Endothelial cell of umbilical vein (primary cell): ENCODE data around the gene TNFRSF14. TPM values are rescaled to one million over a fixed set of nuclear protein-coding genes. Genes with fewer than 3 reads are reported as not detected.

Experiments
- BruUV-seq: library from RNA; stranded (reverse); fragments of 400-500 nt; replicated peaks from 2 replicates; lab custom pipeline; 2021; lab: Mats Ljungman, UMichigan
- CTCF ChIA-PET: fragments of 300-600, 350-600 bp; sonication (Branson Sonifier 250); formaldehyde crosslinking; loops from one replicate; lab custom pipeline; 2021; ENCODE audit warnings: antibody characterized with exemption, inconsistent platforms; lab: Charles Lee
- POLR2A ChIA-PET: fragments of 300-600, 350-600 bp; sonication (Branson Sonifier 250); formaldehyde crosslinking; loops from one replicate; lab custom pipeline; 2021; ENCODE audit warnings: antibody characterized with exemption, inconsistent platforms; lab: Charles Lee
- DNase-seq: peaks from one replicate; pipeline ENCODE4 v3.0.0-alpha.2; 2011; ENCODE audit warnings: low read depth, low spot score
- FAIRE-seq: peaks from 2 replicates; lab custom pipeline; 2011; peaks lifted over from hg19 to GRCh38; lab: Jason Lieb, UNC
- H2AFZ ChIP-seq: 2 replicates; pipeline ENCODE4 v1.6.0; 2012; ENCODE audit warnings: low read depth, low read length, control low read depth, inconsistent platforms
- H3K27ac ChIP-seq: 2 replicates; pipeline ENCODE4 v1.5.1; 2011; ENCODE audit warnings: low read depth, mild to moderate bottlenecking, control low read depth, low read length, moderate library complexity; ENCODE audit not compliant: insufficient read depth
- H3K27me3 ChIP-seq, 2 experiments: 2 replicates each; pipeline versions ENCODE4 v1.6.0 to v1.6.1; 2011; ENCODE audit warnings: low read length in 2 of 2, mixed read lengths in 1 of 2; ENCODE audit not compliant: control insufficient read depth in 2 of 2, insufficient read depth in 2 of 2
- H3K36me3 ChIP-seq, 2 experiments: 2 replicates in 1 of 2; 3 replicates in 1 of 2; pipeline ENCODE4 v1.5.1; 2011; ENCODE audit warnings: low read length in 2 of 2, mild to moderate bottlenecking in 1 of 2, moderate library complexity in 1 of 2; ENCODE audit not compliant: control insufficient read depth in 2 of 2, insufficient read depth in 2 of 2; ENCODE audit errors: extremely low read depth in 1 of 2
- H3K4me1 ChIP-seq: 3 replicates; pipeline ENCODE4 v1.5.1; 2011; ENCODE audit warnings: mild to moderate bottlenecking, low read length; ENCODE audit not compliant: control insufficient read depth, insufficient read depth; ENCODE audit errors: extremely low read depth
- H3K4me2 ChIP-seq: 2 replicates; pipeline ENCODE4 v1.6.1; 2011; ENCODE audit warnings: low read length, control low read depth, mixed read lengths; ENCODE audit not compliant: insufficient read depth
- H3K4me3 ChIP-seq, 3 experiments: fragments of 200-600 bp in 1 of 3; sonication (generic), shearing (Covaris generic) in 1 of 3; replicated peaks in 1 of 3; 2 replicates each; pipeline ENCODE4 v1.5.1; 2011 to 2016; ENCODE audit warnings: control low read depth in 3 of 3, low read length in 3 of 3, mild to moderate bottlenecking in 2 of 3, inconsistent platforms in 1 of 3, low read depth in 1 of 3, moderate library complexity in 1 of 3; ENCODE audit not compliant: insufficient read depth in 1 of 3
- H3K79me2 ChIP-seq: 2 replicates; pipeline ENCODE4 v1.6.0; 2012; ENCODE audit warnings: low read length, inconsistent platforms; ENCODE audit not compliant: control insufficient read depth, insufficient read depth
- H3K9ac ChIP-seq: replicated peaks from 2 replicates; pipeline ENCODE3; 2011; ENCODE audit warnings: low read length, control low read depth; ENCODE audit not compliant: insufficient read depth; ENCODE audit errors: extremely low read depth
- H3K9me1 ChIP-seq: replicated peaks from 3 replicates; pipeline ENCODE4 v1.6.0; 2011; ENCODE audit warnings: mild to moderate bottlenecking, low read length; ENCODE audit not compliant: control insufficient read depth, insufficient read depth; ENCODE audit errors: extremely low read depth
- H3K9me3 ChIP-seq: replicated peaks from 2 replicates; pipeline ENCODE4 v1.5.1; 2012; ENCODE audit warnings: low read length, inconsistent platforms; ENCODE audit not compliant: control insufficient read depth, insufficient read depth
- H4K20me1 ChIP-seq: replicated peaks from 2 replicates; pipeline ENCODE3; 2011; ENCODE audit warnings: mild to moderate bottlenecking, low read length; ENCODE audit not compliant: control insufficient read depth, insufficient read depth; ENCODE audit errors: extremely low read depth
- EZH2 ChIP-seq: IDR thresholded peaks from 2 replicates; pipeline ENCODE4 v1.6.1; 2012; ENCODE audit warnings: borderline replicate concordance, low read depth, mild to moderate bottlenecking, moderate library complexity, low read length, inconsistent platforms; ENCODE audit not compliant: severe bottlenecking
- FOS ChIP-seq: IDR thresholded peaks from 2 replicates; pipeline ENCODE4 v1.6.1; 2011; ENCODE audit warnings: mild to moderate bottlenecking, low read length, moderate library complexity, borderline replicate concordance; ENCODE audit not compliant: insufficient read depth
- GATA2 ChIP-seq: IDR thresholded peaks from 2 replicates; pipeline ENCODE4 v1.7.0; 2011; ENCODE audit warnings: low read depth, mild to moderate bottlenecking, moderate library complexity, mixed read lengths, low read length; ENCODE audit not compliant: insufficient read length, insufficient read depth
- JUN ChIP-seq: IDR thresholded peaks from 2 replicates; pipeline ENCODE4 v1.6.1; 2011; ENCODE audit warnings: borderline replicate concordance, low read depth; ENCODE audit not compliant: insufficient read length, insufficient read depth
- MYC ChIP-seq: IDR thresholded peaks from one replicate; pipeline ENCODE4 v1.6.1; 2011; ENCODE audit warnings: mild to moderate bottlenecking, low read depth, low read length
- POLR2A ChIP-seq: IDR thresholded peaks from 2 replicates; pipeline ENCODE4 v1.6.1; 2012; ENCODE audit warnings: low read depth, mild to moderate bottlenecking, control low read depth, low read length
- POLR2AphosphoS5 ChIP-seq: IDR thresholded peaks from 2 replicates; pipeline ENCODE4 v1.6.1; 2012; ENCODE audit warnings: low read depth, mild to moderate bottlenecking, control low read depth, low read length, moderate library complexity; ENCODE audit not compliant: insufficient read depth
- dilution Hi-C: fragments of 300-500 bp; cut with MboI; formaldehyde crosslinking; loops from one replicate; pipeline ENCODE4 v1.15.0; 2019; ENCODE audit warnings: low sequenced_read_pairs; ENCODE audit not compliant: extremely low pct_ligation_motif_present
- intact Hi-C: fragments of 100-400 bp; cut with micrococcal nuclease; formaldehyde crosslinking; loops from one replicate; pipeline ENCODE4 v1.10.0; 2022
- polyA plus RNA-seq, 4 experiments: library from polyadenylated mRNA; depleted of rRNA in 3 of 4; stranded (reverse) in 3 of 4; unstranded in 1 of 4; fragments of >200 nt; gene quantifications; 2 replicates each; pipeline versions ENCODE4 v1.2.1 to v1.2.3, GENCODE V29; 2011 to 2012; ENCODE audit warnings: missing spikeins in 1 of 4
- total RNA-seq: library from RNA; stranded (reverse); gene quantifications from 2 replicates; pipeline ENCODE4 v1.2.3, GENCODE V29; 2021
- TF ChIP-seq, protein P1 (sequence below), 2 donors: IDR thresholded peaks; 1 replicate in 1 of 2; 2 replicates in 1 of 2; pipeline ENCODE4 v1.5.1; 2011; ENCODE audit warnings: low read length in 2 of 2, mild to moderate bottlenecking in 2 of 2, moderate library complexity in 2 of 2, control low read depth in 1 of 2, inconsistent platforms in 1 of 2, low read depth in 1 of 2; ENCODE audit not compliant: insufficient read depth in 1 of 2; ENCODE audit errors: extremely low read depth in 1 of 2

Gene TNFRSF14
- total and polyA plus RNA-seq, 2 donors (not counting 3 experiments of a cell fraction or from before 2014, with no cell fraction given), result 40.9 to 49.4 TPM

DNA sequence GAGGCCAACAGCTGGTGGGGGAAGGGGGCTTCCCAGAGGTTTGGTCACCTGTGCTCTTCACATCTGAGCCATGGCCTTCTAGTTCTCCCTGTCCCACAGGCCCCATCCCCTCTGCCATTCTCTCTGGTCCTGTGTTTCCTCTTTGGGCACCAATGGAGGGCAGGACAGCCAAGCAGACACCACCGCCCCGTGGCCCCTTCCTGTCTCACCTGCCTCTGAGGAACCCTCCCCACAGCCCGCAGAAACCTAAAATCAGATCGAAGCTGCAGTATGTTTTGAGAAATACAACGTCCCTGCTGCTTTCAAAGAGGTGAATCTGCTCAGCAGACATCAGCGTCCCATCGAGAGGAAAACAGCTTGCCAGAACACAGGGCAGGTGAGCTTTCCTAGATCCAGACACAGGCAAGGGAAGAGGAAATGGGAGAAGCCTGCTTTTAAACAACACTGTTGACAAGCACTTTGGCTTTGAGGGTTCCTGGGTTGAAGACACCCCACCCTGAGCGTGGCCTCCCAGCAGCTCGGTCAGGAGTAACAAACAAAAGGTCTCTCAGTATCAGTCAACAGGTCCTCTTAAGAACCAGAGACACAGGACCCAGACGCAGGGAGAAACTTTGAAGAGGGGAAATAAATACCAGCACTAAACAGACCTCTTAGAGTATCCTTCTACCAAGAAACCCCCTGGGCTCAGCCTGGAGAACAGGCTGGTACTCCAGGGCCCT is 32.1 kb upstream of the TNFRSF14 start:
- Histone ChIP-seq H3K36me3 (peaks cover 3 to 17% of the 10 kb centered on the region in 2 experiments), H3K4me1 (peaks cover 17% of the 10 kb centered on the region), H3K27me3 (peaks cover 0 to 3% of the 10 kb centered on the region in 2 experiments), H2AFZ (no peak overlapping the region), H3K4me2 (peak overlapping the region; percentile 1), H3K9me1 (no peaks in the 10 kb centered on the region), H3K9ac (no peak overlapping the region), H4K20me1 (no peaks in the 10 kb centered on the region), H3K9me3 (no peaks in the 10 kb centered on the region), H3K79me2 (peaks cover 40% of the 10 kb centered on the region), H3K4me3 (no peak overlapping the region), H3K27ac (no peak overlapping the region)
- FAIRE-seq, result no peak
- TF ChIP-seq, protein P1, sequence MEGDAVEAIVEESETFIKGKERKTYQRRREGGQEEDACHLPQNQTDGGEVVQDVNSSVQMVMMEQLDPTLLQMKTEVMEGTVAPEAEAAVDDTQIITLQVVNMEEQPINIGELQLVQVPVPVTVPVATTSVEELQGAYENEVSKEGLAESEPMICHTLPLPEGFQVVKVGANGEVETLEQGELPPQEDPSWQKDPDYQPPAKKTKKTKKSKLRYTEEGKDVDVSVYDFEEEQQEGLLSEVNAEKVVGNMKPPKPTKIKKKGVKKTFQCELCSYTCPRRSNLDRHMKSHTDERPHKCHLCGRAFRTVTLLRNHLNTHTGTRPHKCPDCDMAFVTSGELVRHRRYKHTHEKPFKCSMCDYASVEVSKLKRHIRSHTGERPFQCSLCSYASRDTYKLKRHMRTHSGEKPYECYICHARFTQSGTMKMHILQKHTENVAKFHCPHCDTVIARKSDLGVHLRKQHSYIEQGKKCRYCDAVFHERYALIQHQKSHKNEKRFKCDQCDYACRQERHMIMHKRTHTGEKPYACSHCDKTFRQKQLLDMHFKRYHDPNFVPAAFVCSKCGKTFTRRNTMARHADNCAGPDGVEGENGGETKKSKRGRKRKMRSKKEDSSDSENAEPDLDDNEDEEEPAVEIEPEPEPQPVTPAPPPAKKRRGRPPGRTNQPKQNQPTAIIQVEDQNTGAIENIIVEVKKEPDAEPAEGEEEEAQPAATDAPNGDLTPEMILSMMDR (IDR thresholded peaks at IDR 0.05; ENCODE audit: extremely low read depth in 1 of 2, insufficient read depth in 1 of 2, low read depth in 1 of 2, low read length in 2 of 2), result no peak
- TF ChIP-seq GATA2, result no peak
- TF ChIP-seq FOS, result no peak
- ChIA-PET POLR2A (no interaction called here), CTCF (interaction anchor here (1.0 to 1.5 kb wide), 2 partner anchors 17 to 109 kb away, joined by 3 read pairs; no protein-coding TSS in a partner anchor)
- dilution Hi-C loops (no loop called here), intact Hi-C loops (no loop called here)
- DNase-seq, result no peak
- no TSS peak for BruUV-seq

GRCh38 chr1:2525572-2525919 is 30.6 kb upstream of the TNFRSF14 start:
- TF ChIP-seq POLR2AphosphoS5, result no peak
- no peak for TF ChIP-seq FOS
- no peak for TF ChIP-seq POLR2A
- no peak for TF ChIP-seq MYC
- TF ChIP-seq GATA2, result no peak
- no peak for TF ChIP-seq JUN
- TF ChIP-seq EZH2, result no peak
- dilution Hi-C loops, result no loop called here
- H3K4me1 ChIP-seq, result peaks cover 17% of the 10 kb centered on the region
- no peak overlapping the region for H2AFZ ChIP-seq
- H3K36me3 ChIP-seq, result peaks cover 3 to 7% of the 10 kb centered on the region in 2 experiments
- H3K9ac ChIP-seq, result peak overlapping the region; percentile 86
- H3K79me2 ChIP-seq, result peaks cover 40% of the 10 kb centered on the region
- peak overlapping the region; percentile 58 for H3K27ac ChIP-seq
- H3K4me2 ChIP-seq, result peak overlapping the region; percentile 70
- CTCF ChIA-PET, result interaction anchor here (0.9 to 2.0 kb wide), 8 partner anchors 11 to 927 kb away, joined by 3 to 13 read pairs (median 5); partner anchors contain the start of genes FAAP20 and PRXL2B
- H3K9me1 ChIP-seq, result no peaks in the 10 kb centered on the region
- FAIRE-seq, result peak; percentile 60
- no peak for DNase-seq
- intact Hi-C loops, result no loop called here
- POLR2A ChIA-PET, result no interaction called here
- H4K20me1 ChIP-seq, result no peaks in the 10 kb centered on the region
- peak overlapping the region; percentile 75 to 97 (median 91) for H3K4me3 ChIP-seq
- peaks cover 4 to 13% of the 10 kb centered on the region in 2 experiments for H3K27me3 ChIP-seq
- no peaks in the 10 kb centered on the region for H3K9me3 ChIP-seq
- no TSS peak for BruUV-seq
